ENCODE data around the gene RNU6-9.

DNA sequence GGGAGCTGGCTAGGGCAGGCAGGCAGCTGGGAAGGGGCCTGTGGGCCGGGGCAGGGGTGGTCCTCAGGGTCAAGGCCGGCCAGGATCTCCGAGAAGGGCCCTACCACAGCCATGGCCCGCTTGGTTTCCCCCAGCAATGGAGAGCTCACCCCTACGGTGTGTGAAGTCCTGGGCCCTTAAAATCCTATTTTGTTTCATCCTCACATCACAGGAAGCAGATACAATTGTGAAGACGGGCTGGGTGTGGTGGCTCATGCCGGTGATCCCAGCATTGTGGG lies 8.7 kb downstream of the RNU6-9 start:
- TF ChIP-seq, protein P1, sequence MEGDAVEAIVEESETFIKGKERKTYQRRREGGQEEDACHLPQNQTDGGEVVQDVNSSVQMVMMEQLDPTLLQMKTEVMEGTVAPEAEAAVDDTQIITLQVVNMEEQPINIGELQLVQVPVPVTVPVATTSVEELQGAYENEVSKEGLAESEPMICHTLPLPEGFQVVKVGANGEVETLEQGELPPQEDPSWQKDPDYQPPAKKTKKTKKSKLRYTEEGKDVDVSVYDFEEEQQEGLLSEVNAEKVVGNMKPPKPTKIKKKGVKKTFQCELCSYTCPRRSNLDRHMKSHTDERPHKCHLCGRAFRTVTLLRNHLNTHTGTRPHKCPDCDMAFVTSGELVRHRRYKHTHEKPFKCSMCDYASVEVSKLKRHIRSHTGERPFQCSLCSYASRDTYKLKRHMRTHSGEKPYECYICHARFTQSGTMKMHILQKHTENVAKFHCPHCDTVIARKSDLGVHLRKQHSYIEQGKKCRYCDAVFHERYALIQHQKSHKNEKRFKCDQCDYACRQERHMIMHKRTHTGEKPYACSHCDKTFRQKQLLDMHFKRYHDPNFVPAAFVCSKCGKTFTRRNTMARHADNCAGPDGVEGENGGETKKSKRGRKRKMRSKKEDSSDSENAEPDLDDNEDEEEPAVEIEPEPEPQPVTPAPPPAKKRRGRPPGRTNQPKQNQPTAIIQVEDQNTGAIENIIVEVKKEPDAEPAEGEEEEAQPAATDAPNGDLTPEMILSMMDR (IDR thresholded peaks at IDR 0.05; ENCODE audit: low read length): no peak
- TF ChIP-seq EZH2phosphoT487 (IDR thresholded peaks at IDR 0.05; ENCODE audit: low read length): no peak
